ENCODE results near the gene POLR1D.

Gene POLR1D

GRCh38 chr13:27621366-27622101 is at the start of gene POLR1D:
Gene POLR1D (plus strand): TSS chr13:27621892. CDS start chr13:27621984, 92 bp downstream.
- DNase-seq = peak; percentile 88 to 93
- ATAC-seq = peak; percentile 73
- peak within 1 kb of the TSS; percentile 89 to 98 for H3K4me3 Mint-ChIP-seq
- H3K27me3 Mint-ChIP-seq = no peaks in the 10 kb centered on the region
- H3K4me1 Mint-ChIP-seq = peaks cover 65% of the 10 kb centered on the region
- peak within 1 kb of the TSS; percentile 98 for H3K27ac Mint-ChIP-seq
- no peaks in the 10 kb centered on the region for H3K9me3 Mint-ChIP-seq

GRCh38 chr13:27572234-27572901 is 49.3 kb upstream of the POLR1D start:
- no peak for ATAC-seq
- Mint-ChIP-seq H3K4me1 (peaks cover 21% of the 10 kb centered on the region), H3K9me3 (no peaks in the 10 kb centered on the region), H3K27me3 (no peaks in the 10 kb centered on the region), H3K4me3 (no peak overlapping the region), H3K27ac (no peak overlapping the region)
- DNase-seq = no peak

- Mint-ChIP-seq H3K4me1 (peaks cover 21% of the 10 kb centered on the region), H3K9me3 (no peaks in the 10 kb centered on the region), H3K4me3 (no peak overlapping the region), H3K27me3 (no peaks in the 10 kb centered on the region), H3K27ac (no peak overlapping the region)
- no peak for ATAC-seq
- DNase-seq = no peak
These were observed 48.4 kb upstream of the POLR1D start for GRCh38 chr13:27573265-27573664.

GRCh38 chr13:27574661-27575060 is 47.0 kb upstream of the POLR1D start:
- DNase-seq = no peak
- Mint-ChIP-seq H3K4me1 (peaks cover 21% of the 10 kb centered on the region), H3K27ac (no peak overlapping the region)

GRCh38 chr13:27578121-27579030 is 43.3 kb upstream of the POLR1D start:
- H3K4me1 Mint-ChIP-seq = peaks cover 7% of the 10 kb centered on the region

More at GRCh38 chr13:27574661-27575060, 47.0 kb upstream of the POLR1D start:
- Mint-ChIP-seq H3K4me3 (no peak overlapping the region), H3K27me3 (no peaks in the 10 kb centered on the region), H3K9me3 (no peaks in the 10 kb centered on the region)
- no peak for ATAC-seq

GRCh38 chr13:27583645-27584044 is 38.0 kb upstream of the POLR1D start:
- H3K27ac Mint-ChIP-seq = peak overlapping the region; percentile 37 to 59

More at GRCh38 chr13:27578121-27579030, 43.3 kb upstream of the POLR1D start:
- no peak for ATAC-seq
- H3K4me3 Mint-ChIP-seq = no peak overlapping the region
- DNase-seq = no peak
- no peaks in the 10 kb centered on the region for H3K27me3 Mint-ChIP-seq
- H3K9me3 Mint-ChIP-seq = no peaks in the 10 kb centered on the region
- no peak overlapping the region for H3K27ac Mint-ChIP-seq

GRCh38 chr13:27587095-27587746 is 34.5 kb upstream of the POLR1D start:
- ATAC-seq (no peak), DNase-seq (no peak)
- H3K9me3 Mint-ChIP-seq = no peaks in the 10 kb centered on the region
- H3K4me3 Mint-ChIP-seq = no peak overlapping the region
- H3K4me1 Mint-ChIP-seq = peaks cover 22% of the 10 kb centered on the region
- H3K27me3 Mint-ChIP-seq = no peaks in the 10 kb centered on the region
- no peak overlapping the region for H3K27ac Mint-ChIP-seq

More at GRCh38 chr13:27583645-27584044, 38.0 kb upstream of the POLR1D start:
- Mint-ChIP-seq H3K27me3 (no peaks in the 10 kb centered on the region), H3K9me3 (no peaks in the 10 kb centered on the region), H3K4me3 (peak overlapping the region; percentile 5 to 23), H3K4me1 (peaks cover 22% of the 10 kb centered on the region)
- DNase-seq = no peak
- ATAC-seq = no peak

GRCh38 chr13:27588405-27588804 is 33.3 kb upstream of the POLR1D start:
- no peak overlapping the region for H3K4me3 Mint-ChIP-seq
- peaks cover 17% of the 10 kb centered on the region for H3K4me1 Mint-ChIP-seq
- no peak for DNase-seq
- H3K9me3 Mint-ChIP-seq = no peaks in the 10 kb centered on the region
- no peak for ATAC-seq
- no peaks in the 10 kb centered on the region for H3K27me3 Mint-ChIP-seq
- H3K27ac Mint-ChIP-seq = no peak overlapping the region

- Mint-ChIP-seq H3K27ac (no peak overlapping the region), H3K9me3 (no peaks in the 10 kb centered on the region), H3K4me1 (no peaks in the 10 kb centered on the region), H3K4me3 (no peak overlapping the region), H3K27me3 (no peaks in the 10 kb centered on the region)
- DNase-seq (no peak), ATAC-seq (no peak)
These were observed 28.8 kb upstream of the POLR1D start for GRCh38 chr13:27592865-27593264.

GRCh38 chr13:27593267-27593666 is 28.4 kb upstream of the POLR1D start:
- peak; percentile 92 for ATAC-seq
- no peaks in the 10 kb centered on the region for H3K27me3 Mint-ChIP-seq
- DNase-seq = no peak
- H3K27ac Mint-ChIP-seq = no peak overlapping the region
- H3K4me3 Mint-ChIP-seq = no peak overlapping the region
- H3K4me1 Mint-ChIP-seq = no peaks in the 10 kb centered on the region
- no peaks in the 10 kb centered on the region for H3K9me3 Mint-ChIP-seq

GRCh38 chr13:27595055-27595811 is 26.5 kb upstream of the POLR1D start:
- Mint-ChIP-seq H3K27me3 (no peaks in the 10 kb centered on the region), H3K4me3 (no peak overlapping the region), H3K4me1 (no peaks in the 10 kb centered on the region), H3K27ac (no peak overlapping the region), H3K9me3 (no peaks in the 10 kb centered on the region)
- ATAC-seq (no peak), DNase-seq (no peak)

GRCh38 chr13:27599096-27599495 is 22.6 kb upstream of the POLR1D start:
- Mint-ChIP-seq H3K4me1 (peaks cover 9% of the 10 kb centered on the region), H3K9me3 (peaks cover 0 to 3% of the 10 kb centered on the region in 2 donors), H3K27me3 (no peaks in the 10 kb centered on the region), H3K4me3 (no peak overlapping the region), H3K27ac (no peak overlapping the region)
- DNase-seq (no peak), ATAC-seq (no peak)

- peaks cover 12% of the 10 kb centered on the region for H3K4me1 Mint-ChIP-seq
- DNase-seq (no peak), ATAC-seq (no peak)
- no peaks in the 10 kb centered on the region for H3K27me3 Mint-ChIP-seq
- peaks cover 0 to 7% of the 10 kb centered on the region in 2 donors for H3K9me3 Mint-ChIP-seq
- no peak overlapping the region for H3K27ac Mint-ChIP-seq
- no peak overlapping the region for H3K4me3 Mint-ChIP-seq
These were observed 21.7 kb upstream of the POLR1D start for GRCh38 chr13:27599845-27600553.

GRCh38 chr13:27600711-27601110 is 21.0 kb upstream of the POLR1D start:
- Mint-ChIP-seq H3K4me3 (no peak overlapping the region), H3K9me3 (peaks cover 0 to 7% of the 10 kb centered on the region in 2 donors), H3K4me1 (peaks cover 12% of the 10 kb centered on the region), H3K27me3 (no peaks in the 10 kb centered on the region), H3K27ac (no peak overlapping the region)
- DNase-seq (no peak), ATAC-seq (no peak)

All from stimulated activated naive CD8-positive, alpha-beta T cell treated with anti-CD3 and anti-CD28 coated beads, Interleukin-15, amount 100 ng/mL, for 72 hours (primary cell).